MM.1S (cell line): Measurements from ENCODE around the gene RASGEF1C.

Source experiments
- DNase-seq: peaks from one replicate; pipeline ENCODE4 v3.0.0-alpha.2; 2015
- H2AFZ ChIP-seq: fragments of 300-600 bp; sonication (generic); 2 replicates; pipeline ENCODE4 v1.6.0; 2016; ENCODE audit warnings: antibody characterized with exemption, low read length
- H3F3A ChIP-seq: fragments of 300-600 bp; sonication (generic); 2 replicates; pipeline ENCODE4 v1.6.1; 2016; ENCODE audit warnings: mild to moderate bottlenecking, antibody characterized with exemption, low read length, moderate library complexity, mixed read lengths; ENCODE audit not compliant: insufficient read depth
- H3K27ac ChIP-seq: fragments of 300-600 bp; sonication (generic); 2 replicates; pipeline ENCODE4 v1.5.1; 2016; ENCODE audit warnings: mild to moderate bottlenecking, low read length
- H3K27me3 ChIP-seq: fragments of 300-600 bp; sonication (generic); replicated peaks from 2 replicates; pipeline ENCODE4 v1.6.0; 2016; ENCODE audit warnings: low read length; ENCODE audit not compliant: insufficient read depth
- H3K36me3 ChIP-seq: fragments of 300-600 bp; sonication (generic); replicated peaks from 2 replicates; pipeline ENCODE4 v1.6.1; 2016; ENCODE audit warnings: mild to moderate bottlenecking, low read length, mixed read lengths; ENCODE audit not compliant: insufficient read depth
- H3K4me1 ChIP-seq: fragments of 300-600 bp; sonication (generic); 2 replicates; pipeline ENCODE4 v1.6.1; 2016; ENCODE audit warnings: low read length, mixed read lengths
- H3K4me2 ChIP-seq: fragments of 300-600 bp; sonication (generic); 2 replicates; pipeline ENCODE4 v1.6.0; 2016; ENCODE audit warnings: low read depth, low read length
- H3K4me3 ChIP-seq: fragments of 300-600 bp; sonication (generic); 2 replicates; pipeline ENCODE4 v1.5.1; 2016; ENCODE audit warnings: low read length, mixed read lengths
- H3K79me2 ChIP-seq: fragments of 300-600 bp; sonication (generic); 2 replicates; pipeline ENCODE4 v1.6.1; 2016; ENCODE audit warnings: mixed run types, low read length, mixed read lengths
- H3K9ac ChIP-seq: fragments of 300-600 bp; sonication (generic); 2 replicates; pipeline ENCODE4 v1.6.1; 2016; ENCODE audit warnings: low read length, mixed read lengths
- H3K9me2 ChIP-seq: fragments of 300-600 bp; sonication (generic); replicated peaks from 2 replicates; pipeline ENCODE4 v1.6.1; 2016; ENCODE audit warnings: mild to moderate bottlenecking, low read length, mixed read lengths; ENCODE audit not compliant: insufficient read depth
- H3K9me3 ChIP-seq: fragments of 300-600 bp; sonication (generic); replicated peaks from 2 replicates; pipeline ENCODE4 v1.6.1; 2016; ENCODE audit warnings: mild to moderate bottlenecking, low read length, mixed read lengths; ENCODE audit not compliant: insufficient read depth
- H4K20me1 ChIP-seq: fragments of 300-600 bp; sonication (generic); 2 replicates; pipeline ENCODE4 v1.6.1; 2016; ENCODE audit warnings: mild to moderate bottlenecking, low read length, moderate library complexity, mixed read lengths; ENCODE audit not compliant: insufficient read depth
- CTCF ChIP-seq: fragments of 300-600 bp; sonication (generic); IDR thresholded peaks from 2 replicates; pipeline ENCODE4 v1.5.1; 2016; ENCODE audit warnings: antibody characterized with exemption, low read length, mixed read lengths
- EZH2 ChIP-seq: fragments of 300-600 bp; sonication (generic); optimal IDR thresholded peaks from 2 replicates; pipeline ENCODE3; 2017; ENCODE audit warnings: low read depth, mild to moderate bottlenecking, antibody characterized with exemption, low read length, mixed read lengths
- EZH2phosphoT487 ChIP-seq: fragments of 300-600 bp; sonication (generic); IDR thresholded peaks from 2 replicates; pipeline ENCODE4 v1.6.1; 2018; ENCODE audit warnings: antibody characterized with exemption, low read length

The RASGEF1C gene

GRCh38 chr5:180238631-180239030, 29.6 kb upstream of the RASGEF1C start:
- no peak for DNase-seq
- Histone ChIP-seq H3K4me1 (no peaks in the 10 kb centered on the region), H3K79me2 (no peaks in the 10 kb centered on the region), H3K4me2 (no peak overlapping the region), H3K9ac (no peak overlapping the region), H3K36me3 (peaks cover 14% of the 10 kb centered on the region; the same call in 1 of the 2 replicates), H3K9me2 (no peaks in the 10 kb centered on the region), H3K27ac (no peak overlapping the region), H4K20me1 (no peaks in the 10 kb centered on the region), H3K9me3 (no peaks in the 10 kb centered on the region; the same call in 1 of the 2 replicates), H2AFZ (no peak overlapping the region), H3K4me3 (no peak overlapping the region), H3F3A (no peaks in the 10 kb centered on the region), H3K27me3 (no peaks in the 10 kb centered on the region)
- no peak for TF ChIP-seq EZH2
- TF ChIP-seq EZH2phosphoT487 = no peak
- TF ChIP-seq CTCF = no peak

DNA sequence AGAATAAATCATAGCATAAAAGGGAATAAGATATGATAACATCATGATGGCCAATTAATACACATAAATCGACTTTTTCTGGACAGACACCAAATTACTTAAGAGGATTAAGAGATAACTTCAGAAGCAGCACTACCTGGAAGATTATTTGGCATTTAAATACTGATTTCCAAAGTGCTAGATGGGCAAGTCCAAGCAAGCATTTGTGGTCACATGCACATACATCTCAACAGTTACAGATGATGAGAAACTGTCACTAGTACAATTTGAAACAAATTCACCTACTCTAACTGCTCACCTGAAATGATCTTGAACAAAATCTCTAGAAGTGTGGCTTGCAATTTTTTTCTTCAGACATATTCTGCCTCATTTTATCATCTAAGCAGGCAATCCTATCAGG, 26.8 kb upstream of the RASGEF1C start:
- DNase-seq = no peak
- Histone ChIP-seq H3K9me3 (no peaks in the 10 kb centered on the region; the same call in 1 of the 2 replicates), H3K36me3 (peaks cover 9% of the 10 kb centered on the region; the same call in 1 of the 2 replicates), H3K27me3 (no peaks in the 10 kb centered on the region), H2AFZ (no peak overlapping the region), H3K4me1 (no peaks in the 10 kb centered on the region), H3K9me2 (no peaks in the 10 kb centered on the region), H3K4me3 (no peak overlapping the region), H3K79me2 (no peaks in the 10 kb centered on the region), H3K4me2 (no peak overlapping the region), H3F3A (no peaks in the 10 kb centered on the region), H4K20me1 (no peaks in the 10 kb centered on the region), H3K9ac (no peak overlapping the region), H3K27ac (no peak overlapping the region)
- no peak for TF ChIP-seq CTCF
- no peak for TF ChIP-seq EZH2phosphoT487
- TF ChIP-seq EZH2 = no peak

DNA sequence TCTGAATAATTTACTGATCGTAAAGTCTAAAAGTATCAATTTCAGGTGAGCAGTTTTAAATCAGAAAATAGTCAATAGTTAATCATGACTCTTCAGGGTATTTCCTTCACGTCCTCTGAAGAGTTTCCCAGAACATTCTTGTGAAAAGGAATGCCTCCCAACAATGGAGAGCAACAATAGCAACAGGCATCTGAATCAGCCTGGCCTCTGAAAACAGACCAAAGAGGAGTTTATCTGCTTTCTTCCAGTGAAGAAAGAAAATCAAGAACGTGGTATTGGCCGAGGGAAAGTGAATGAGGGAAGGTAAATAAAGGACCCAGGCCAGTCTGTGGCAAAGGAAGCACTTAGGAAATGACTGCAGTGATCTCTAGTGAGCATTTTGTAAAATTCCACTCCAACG, 26.1 kb upstream of the RASGEF1C start:
- no peaks in the 10 kb centered on the region for H4K20me1 ChIP-seq
- no peak overlapping the region for H3K4me3 ChIP-seq
- no peak overlapping the region for H3K9ac ChIP-seq
- H3K9me2 ChIP-seq = no peaks in the 10 kb centered on the region
- DNase-seq = no peak
- no peak overlapping the region for H2AFZ ChIP-seq
- no peak overlapping the region for H3K27ac ChIP-seq
- H3K4me1 ChIP-seq = no peaks in the 10 kb centered on the region
- no peaks in the 10 kb centered on the region for H3F3A ChIP-seq
- no peaks in the 10 kb centered on the region for H3K27me3 ChIP-seq
- H3K9me3 ChIP-seq = no peaks in the 10 kb centered on the region; the same call in 1 of the 2 replicates
- TF ChIP-seq EZH2phosphoT487 = no peak
- no peak for TF ChIP-seq CTCF
- TF ChIP-seq EZH2 = no peak
- 0 out of 2 replicates have a peak, but pooled peaks cover 5% of the 10 kb centered on the region for H3K36me3 ChIP-seq
- no peak overlapping the region for H3K4me2 ChIP-seq
- no peaks in the 10 kb centered on the region for H3K79me2 ChIP-seq
